ENCODE data around the gene SHROOM1.
"Not testable (repeated sequence)": the region's sequence is repeated elsewhere in the genome, so short reads cannot be mapped to it uniquely, and the experiment has no call there.

Gene SHROOM1

GRCh38 chr5:132808448-132808847 lies 22.0 kb downstream of the SHROOM1 start:
- no peak for DNase-seq (ENCODE audit: extremely low read depth in 1 of 2, low read depth in 1 of 2)

GRCh38 chr5:132807163-132807838 lies 23.1 kb downstream of the SHROOM1 start:
- DNase-seq (ENCODE audit: extremely low read depth in 1 of 2, low read depth in 1 of 2) = no peak

- DNase-seq (ENCODE audit: extremely low read depth in 1 of 2, low read depth in 1 of 2) = not testable (repeated sequence)
Measured at GRCh38 chr5:132806804-132807162, 23.7 kb downstream of the SHROOM1 start.

- not testable (repeated sequence) for DNase-seq (ENCODE audit: extremely low read depth in 1 of 2, low read depth in 1 of 2)
Measured at GRCh38 chr5:132805872-132806271, 24.6 kb downstream of the SHROOM1 start.

- not testable (repeated sequence) for DNase-seq (ENCODE audit: extremely low read depth in 1 of 2, low read depth in 1 of 2)
Measured at GRCh38 chr5:132804219-132804618, 26.2 kb downstream of the SHROOM1 start.

- DNase-seq (ENCODE audit: extremely low read depth in 1 of 2, low read depth in 1 of 2) = not testable (repeated sequence)
Measured at GRCh38 chr5:132802685-132803066, 27.8 kb downstream of the SHROOM1 start.

- no peak for DNase-seq (ENCODE audit: extremely low read depth in 1 of 2, low read depth in 1 of 2)
Measured at GRCh38 chr5:132802044-132802684, 28.3 kb downstream of the SHROOM1 start.

GRCh38 chr5:132800545-132800944 lies 29.9 kb downstream of the SHROOM1 start:
- no peak for DNase-seq (ENCODE audit: extremely low read depth in 1 of 2, low read depth in 1 of 2)

- no peak for DNase-seq (ENCODE audit: extremely low read depth in 1 of 2, low read depth in 1 of 2)
Measured at GRCh38 chr5:132799392-132799791, 31.1 kb downstream of the SHROOM1 start.

GRCh38 chr5:132797651-132798050 lies 32.8 kb downstream of the SHROOM1 start:
- no peak for DNase-seq (ENCODE audit: extremely low read depth in 1 of 2, low read depth in 1 of 2)

GRCh38 chr5:132791026-132791425 lies 39.4 kb downstream of the SHROOM1 start:
- DNase-seq (ENCODE audit: extremely low read depth in 1 of 2, low read depth in 1 of 2) = no peak

- DNase-seq (ENCODE audit: extremely low read depth in 1 of 2, low read depth in 1 of 2) = no peak
Measured at GRCh38 chr5:132790201-132790865, 40.1 kb downstream of the SHROOM1 start.

GRCh38 chr5:132788990-132789886 lies 41.2 kb downstream of the SHROOM1 start:
- no peak for DNase-seq (ENCODE audit: extremely low read depth in 1 of 2, low read depth in 1 of 2)

GRCh38 chr5:132788508-132788907 lies 41.9 kb downstream of the SHROOM1 start:
- no peak for DNase-seq (ENCODE audit: extremely low read depth in 1 of 2, low read depth in 1 of 2)

GRCh38 chr5:132787076-132787475 lies 43.4 kb downstream of the SHROOM1 start:
- DNase-seq (ENCODE audit: extremely low read depth in 1 of 2, low read depth in 1 of 2) = no peak

GRCh38 chr5:132785864-132786263 lies 44.6 kb downstream of the SHROOM1 start:
- no peak for DNase-seq (ENCODE audit: extremely low read depth in 1 of 2, low read depth in 1 of 2)

- DNase-seq (ENCODE audit: extremely low read depth in 1 of 2, low read depth in 1 of 2) = no peak
Measured at GRCh38 chr5:132785365-132785764, 45.1 kb downstream of the SHROOM1 start.

GRCh38 chr5:132782101-132782500 lies 48.3 kb downstream of the SHROOM1 start:
- no peak for DNase-seq (ENCODE audit: extremely low read depth in 1 of 2, low read depth in 1 of 2)

GRCh38 chr5:132781029-132781428 lies 49.4 kb downstream of the SHROOM1 start:
- no peak for DNase-seq (ENCODE audit: extremely low read depth in 1 of 2, low read depth in 1 of 2)

- DNase-seq (ENCODE audit: extremely low read depth in 1 of 2, low read depth in 1 of 2) = no peak
Measured at GRCh38 chr5:132780577-132780976, 49.9 kb downstream of the SHROOM1 start.

GRCh38 chr5:132779961-132780360 lies 50.5 kb downstream of the SHROOM1 start:
- no peak for DNase-seq (ENCODE audit: extremely low read depth in 1 of 2, low read depth in 1 of 2)

Data from activated CD8-positive, alpha-beta memory T cell treated with anti-CD3 and anti-CD28 coated beads for 1 hour (primary cell).